ENCODE data around the gene PCDHGC5.

Gene PCDHGC5

GRCh38 chr5:141501761-141502160 is 12.9 kb downstream of the PCDHGC5 start:
- Mint-ChIP-seq H3K36me3 (ENCODE audit: low read depth) (no peaks in the 10 kb centered on the region), H3K4me1 (ENCODE audit: low read depth) (no peaks in the 10 kb centered on the region), H3K27me3 (peaks cover 6% of the 10 kb centered on the region), H3K4me3 (no peak overlapping the region), H3K9me3 (no peaks in the 10 kb centered on the region), H3K27ac (no peak overlapping the region)

- no peaks in the 10 kb centered on the region for H3K9me3 Mint-ChIP-seq
- no peak overlapping the region for H3K27ac Mint-ChIP-seq
Observed at GRCh38 chr5:141503681-141504080, 14.8 kb downstream of the PCDHGC5 start.

GRCh38 chr5:141504216-141504615 is 15.3 kb downstream of the PCDHGC5 start:
- Mint-ChIP-seq H3K9me3 (no peaks in the 10 kb centered on the region), H3K4me3 (no peak overlapping the region), H3K27ac (no peak overlapping the region), H3K36me3 (ENCODE audit: low read depth) (no peaks in the 10 kb centered on the region), H3K27me3 (no peaks in the 10 kb centered on the region), H3K4me1 (ENCODE audit: low read depth) (peaks cover 6% of the 10 kb centered on the region)

More at GRCh38 chr5:141503681-141504080, 14.8 kb downstream of the PCDHGC5 start:
- H3K36me3 Mint-ChIP-seq (ENCODE audit: low read depth): no peaks in the 10 kb centered on the region
- peaks cover 3% of the 10 kb centered on the region for H3K4me1 Mint-ChIP-seq (ENCODE audit: low read depth)
- H3K27me3 Mint-ChIP-seq: no peaks in the 10 kb centered on the region
- no peak overlapping the region for H3K4me3 Mint-ChIP-seq

- H3K27me3 Mint-ChIP-seq: no peaks in the 10 kb centered on the region
- H3K9me3 Mint-ChIP-seq: no peaks in the 10 kb centered on the region
- H3K27ac Mint-ChIP-seq: no peak overlapping the region
- no peaks in the 10 kb centered on the region for H3K36me3 Mint-ChIP-seq (ENCODE audit: low read depth)
- no peak overlapping the region for H3K4me3 Mint-ChIP-seq
- H3K4me1 Mint-ChIP-seq (ENCODE audit: low read depth): peaks cover 16% of the 10 kb centered on the region
Observed at GRCh38 chr5:141506381-141507155, 17.7 kb downstream of the PCDHGC5 start.

GRCh38 chr5:141507387-141508091 is 18.7 kb downstream of the PCDHGC5 start:
- Mint-ChIP-seq H3K4me3 (no peak overlapping the region), H3K9me3 (no peaks in the 10 kb centered on the region), H3K27ac (no peak overlapping the region), H3K36me3 (ENCODE audit: low read depth) (no peaks in the 10 kb centered on the region), H3K27me3 (no peaks in the 10 kb centered on the region), H3K4me1 (ENCODE audit: low read depth) (peaks cover 22% of the 10 kb centered on the region)

DNA sequence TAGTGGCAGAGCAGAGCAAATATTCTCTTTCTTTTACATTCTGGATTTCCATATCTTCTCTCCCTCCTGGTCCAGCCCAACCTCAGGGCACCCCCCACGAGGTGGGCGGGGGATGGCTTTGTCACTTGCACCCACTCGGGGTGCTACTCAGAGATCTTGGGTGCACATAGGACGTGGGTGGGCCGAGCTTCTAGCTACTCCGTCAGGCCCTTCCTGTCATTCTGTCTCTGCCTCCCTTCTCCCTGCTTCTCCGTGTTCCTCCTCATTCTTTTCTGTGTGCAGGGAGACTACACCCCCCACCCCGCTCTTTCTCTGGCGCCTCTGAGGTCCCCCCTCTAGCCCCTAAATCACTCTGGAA is 19.5 kb downstream of the PCDHGC5 start:
- H3K4me3 Mint-ChIP-seq: no peak overlapping the region
- no peaks in the 10 kb centered on the region for H3K9me3 Mint-ChIP-seq
- peaks cover 5% of the 10 kb centered on the region for H3K36me3 Mint-ChIP-seq (ENCODE audit: low read depth)
- H3K27ac Mint-ChIP-seq: no peak overlapping the region
- H3K4me1 Mint-ChIP-seq (ENCODE audit: low read depth): peaks cover 30% of the 10 kb centered on the region
- H3K27me3 Mint-ChIP-seq: no peaks in the 10 kb centered on the region

DNA sequence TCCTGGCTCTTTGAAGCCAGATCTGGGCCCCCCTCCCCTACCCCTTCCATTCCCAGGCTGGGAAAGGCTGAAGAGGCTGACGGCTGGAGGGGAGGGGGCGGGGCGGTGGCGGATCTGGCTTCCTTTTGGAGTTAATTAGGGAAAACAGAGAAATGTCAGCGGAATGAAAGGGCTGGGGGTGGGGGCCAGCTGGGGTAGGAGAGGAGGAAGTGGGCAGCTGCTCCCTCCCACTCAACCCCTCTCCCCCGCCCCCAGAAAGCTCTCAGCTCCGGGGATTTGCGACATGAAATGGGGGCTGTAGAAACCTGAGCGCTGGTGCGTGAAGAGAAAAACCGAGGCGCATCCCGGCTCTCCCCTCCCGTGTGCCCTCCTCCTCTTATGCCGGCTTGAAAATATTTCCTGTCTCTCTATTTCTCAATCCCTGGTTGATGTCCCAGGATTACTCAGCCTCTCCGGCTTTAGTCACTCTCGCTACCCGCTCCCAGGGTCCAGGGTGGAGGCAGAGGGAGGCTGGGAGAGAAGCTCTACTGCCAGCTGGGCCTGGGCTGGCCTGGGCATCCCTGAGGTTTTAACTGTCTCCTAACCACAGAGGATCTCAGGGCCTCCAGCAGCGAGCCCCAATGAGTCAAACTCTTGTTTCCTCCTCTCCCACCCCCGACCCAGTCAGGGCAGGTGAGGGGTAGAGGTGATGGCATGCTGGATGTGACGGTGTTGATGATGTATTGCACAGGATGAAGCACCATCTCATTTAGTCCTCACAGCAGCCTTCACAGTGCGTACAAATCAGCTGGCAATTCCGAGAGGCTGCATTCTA is 20.1 kb downstream of the PCDHGC5 start:
- Mint-ChIP-seq H3K36me3 (ENCODE audit: low read depth) (peaks cover 5% of the 10 kb centered on the region), H3K27ac (no peak overlapping the region)

DNA sequence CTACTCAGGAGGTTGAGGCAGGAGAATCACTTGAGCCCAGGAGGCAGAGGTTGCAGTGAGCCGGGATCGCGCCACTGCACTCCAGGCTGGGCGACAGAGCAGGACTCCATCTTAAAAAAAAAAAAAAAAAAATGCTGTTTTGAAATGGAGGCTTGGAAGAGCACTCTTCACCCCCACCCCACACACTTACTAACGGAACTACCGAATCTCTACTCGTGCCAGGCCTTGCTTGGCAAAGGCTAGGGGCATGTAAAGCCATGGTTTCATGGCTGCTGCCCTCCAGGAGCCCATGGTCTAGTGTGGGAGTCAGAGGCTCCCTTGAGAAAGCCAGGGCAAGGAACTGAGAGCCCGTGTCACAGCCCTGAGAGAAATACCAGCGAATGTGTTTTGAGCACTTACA is 21.3 kb downstream of the PCDHGC5 start:
- no peak overlapping the region for H3K4me3 Mint-ChIP-seq
- H3K27me3 Mint-ChIP-seq: no peaks in the 10 kb centered on the region
- H3K4me1 Mint-ChIP-seq (ENCODE audit: low read depth): peaks cover 48% of the 10 kb centered on the region
- H3K27ac Mint-ChIP-seq: no peak overlapping the region
- no peaks in the 10 kb centered on the region for H3K9me3 Mint-ChIP-seq
- peaks cover 9% of the 10 kb centered on the region for H3K36me3 Mint-ChIP-seq (ENCODE audit: low read depth)

More for the DNA sequence above, 20.1 kb downstream of the PCDHGC5 start:
- Mint-ChIP-seq H3K4me1 (ENCODE audit: low read depth) (peaks cover 36% of the 10 kb centered on the region), H3K9me3 (no peaks in the 10 kb centered on the region), H3K27me3 (no peaks in the 10 kb centered on the region), H3K4me3 (no peak overlapping the region)

DNA sequence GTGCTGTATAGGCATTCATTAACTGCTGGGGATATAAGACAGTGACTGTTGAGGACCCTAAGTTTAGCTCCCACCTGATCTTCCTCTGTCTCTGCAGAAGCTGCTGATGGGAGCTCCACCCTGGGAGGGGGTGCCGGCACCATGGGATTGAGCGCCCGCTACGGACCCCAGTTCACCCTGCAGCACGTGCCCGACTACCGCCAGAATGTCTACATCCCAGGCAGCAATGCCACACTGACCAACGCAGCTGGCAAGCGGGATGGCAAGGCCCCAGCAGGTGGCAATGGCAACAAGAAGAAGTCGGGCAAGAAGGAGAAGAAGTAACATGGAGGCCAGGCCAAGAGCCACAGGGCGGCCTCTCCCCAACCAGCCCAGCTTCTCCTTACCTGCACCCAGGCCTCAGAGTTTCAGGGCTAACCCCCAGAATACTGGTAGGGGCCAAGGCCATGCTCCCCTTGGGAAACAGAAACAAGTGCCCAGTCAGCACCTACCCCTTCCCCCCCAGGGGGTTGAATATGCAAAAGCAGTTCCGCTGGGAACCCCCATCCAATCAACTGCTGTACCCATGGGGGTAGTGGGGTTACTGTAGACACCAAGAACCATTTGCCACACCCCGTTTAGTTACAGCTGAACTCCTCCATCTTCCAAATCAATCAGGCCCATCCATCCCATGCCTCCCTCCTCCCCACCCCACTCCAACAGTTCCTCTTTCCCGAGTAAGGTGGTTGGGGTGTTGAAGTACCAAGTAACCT is 22.1 kb downstream of the PCDHGC5 start:
- H3K9me3 Mint-ChIP-seq: no peaks in the 10 kb centered on the region
- peaks cover 14% of the 10 kb centered on the region for H3K36me3 Mint-ChIP-seq (ENCODE audit: low read depth)
- no peak overlapping the region for H3K4me3 Mint-ChIP-seq
- no peaks in the 10 kb centered on the region for H3K27me3 Mint-ChIP-seq
- no peak overlapping the region for H3K27ac Mint-ChIP-seq
- H3K4me1 Mint-ChIP-seq (ENCODE audit: low read depth): peaks cover 56% of the 10 kb centered on the region

GRCh38 chr5:141511771-141512325 is 23.0 kb downstream of the PCDHGC5 start:
- Mint-ChIP-seq H3K9me3 (no peaks in the 10 kb centered on the region), H3K4me1 (ENCODE audit: low read depth) (peaks cover 60% of the 10 kb centered on the region), H3K27me3 (no peaks in the 10 kb centered on the region), H3K4me3 (no peak overlapping the region), H3K36me3 (ENCODE audit: low read depth) (peaks cover 20% of the 10 kb centered on the region), H3K27ac (no peak overlapping the region)

- Mint-ChIP-seq H3K36me3 (ENCODE audit: low read depth) (peaks cover 23% of the 10 kb centered on the region), H3K27ac (peak overlapping the region; percentile 95), H3K27me3 (no peaks in the 10 kb centered on the region), H3K9me3 (no peaks in the 10 kb centered on the region), H3K4me3 (peak overlapping the region; percentile 83), H3K4me1 (ENCODE audit: low read depth) (peaks cover 60% of the 10 kb centered on the region)
Observed at GRCh38 chr5:141512390-141512910, 23.6 kb downstream of the PCDHGC5 start.

DNA sequence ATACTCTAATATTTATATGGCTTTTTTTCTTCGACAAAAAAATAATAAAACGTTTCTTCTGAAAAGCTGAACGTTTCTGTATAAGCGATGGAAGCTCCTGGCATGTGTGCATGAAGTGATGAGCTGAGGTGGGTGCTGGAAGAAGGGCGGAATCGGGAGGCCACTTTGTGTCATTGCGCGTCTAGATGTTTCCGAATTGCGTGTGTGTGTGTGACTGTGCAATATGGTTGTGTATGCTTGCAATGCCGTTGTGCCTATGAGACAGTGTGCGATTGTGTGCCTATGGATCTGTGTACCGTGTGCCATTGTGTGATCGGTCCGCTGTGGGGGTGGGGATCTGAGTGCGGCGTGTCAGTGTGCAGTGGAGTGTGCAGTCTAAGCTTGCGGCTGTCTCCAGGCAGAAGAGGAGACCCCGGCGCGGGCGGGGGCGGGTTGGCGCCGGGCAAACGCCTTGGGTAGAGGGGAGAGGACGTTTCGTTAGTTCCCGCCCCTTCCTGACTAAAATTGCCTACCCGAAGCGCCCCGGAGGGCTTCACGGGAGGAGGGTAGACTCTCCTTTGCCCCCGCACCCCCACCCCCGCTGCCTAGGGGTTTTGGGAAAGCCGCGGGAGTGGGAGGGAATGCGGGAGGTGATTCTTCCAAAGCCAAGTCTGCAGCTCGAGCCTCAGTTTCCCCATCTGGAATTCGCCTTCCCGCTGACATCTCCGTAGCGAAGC is 24.2 kb downstream of the PCDHGC5 start:
- Mint-ChIP-seq H3K27ac (peak overlapping the region; percentile 95), H3K9me3 (no peaks in the 10 kb centered on the region), H3K4me1 (ENCODE audit: low read depth) (peaks cover 60% of the 10 kb centered on the region), H3K27me3 (no peaks in the 10 kb centered on the region), H3K4me3 (peak overlapping the region; percentile 83), H3K36me3 (ENCODE audit: low read depth) (peaks cover 27% of the 10 kb centered on the region)

DNA sequence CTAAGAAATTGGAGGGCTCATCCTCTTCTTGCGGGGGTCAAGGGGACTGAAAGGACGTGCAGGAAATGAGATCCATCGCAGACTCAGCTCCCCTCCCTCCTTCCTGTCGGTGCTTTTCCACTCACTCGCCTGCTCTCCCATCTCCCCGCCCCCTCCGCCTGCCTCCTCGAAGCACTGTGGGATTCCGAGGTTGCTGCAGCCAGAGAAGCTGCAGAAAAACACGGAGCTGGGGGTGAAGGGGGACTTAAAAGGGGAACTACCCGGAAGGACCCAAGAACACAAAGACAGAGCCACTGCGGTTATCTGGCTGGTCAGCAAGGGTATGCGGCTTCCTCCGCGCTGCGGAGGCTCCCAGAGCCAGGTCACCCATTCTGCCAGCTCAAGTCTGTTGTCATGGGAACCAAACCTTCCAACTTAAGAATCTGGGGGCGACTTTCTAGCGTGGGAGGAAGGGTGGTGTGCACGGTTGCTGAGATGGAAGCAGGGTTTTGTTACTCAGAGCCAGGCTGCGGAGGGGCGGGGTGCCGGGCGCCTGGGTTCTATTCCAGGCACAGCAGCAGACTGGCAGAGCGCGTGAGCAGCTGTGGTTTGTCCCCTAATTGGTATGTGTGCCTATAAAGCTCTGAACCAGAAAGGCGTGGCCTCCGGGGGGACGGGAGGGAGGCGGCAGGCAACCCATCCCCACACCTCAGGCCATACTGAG is 24.9 kb downstream of the PCDHGC5 start:
- H3K36me3 Mint-ChIP-seq (ENCODE audit: low read depth): peaks cover 34% of the 10 kb centered on the region
- H3K4me1 Mint-ChIP-seq (ENCODE audit: low read depth): peaks cover 57% of the 10 kb centered on the region
- H3K27ac Mint-ChIP-seq: peak overlapping the region; percentile 95
- peak overlapping the region; percentile 83 for H3K4me3 Mint-ChIP-seq
- no peaks in the 10 kb centered on the region for H3K9me3 Mint-ChIP-seq
- no peaks in the 10 kb centered on the region for H3K27me3 Mint-ChIP-seq
